ENCODE data around the gene HMCN1.

The HMCN1 gene

GRCh38 chr1:186094172-186094571, 360.0 kb downstream of the HMCN1 start:
- H3K27me3 ChIP-seq (ENCODE audit: low read length) = no peaks in the 10 kb centered on the region
- no peaks in the 10 kb centered on the region for H3K9me3 ChIP-seq (ENCODE audit: insufficient read depth, low read length)
- no peak overlapping the region for H3K4me3 ChIP-seq (ENCODE audit: insufficient read depth, low read length, poor library complexity, severe bottlenecking)
- H3K9me2 ChIP-seq (replicated peaks; ENCODE audit: insufficient read depth, low read length) = no peaks in the 10 kb centered on the region
- H2AFZ ChIP-seq (ENCODE audit: low read depth, low read length, severe bottlenecking) = no peak overlapping the region
- no peaks in the 10 kb centered on the region for H4K20me1 ChIP-seq (ENCODE audit: low read depth, low read length)
- no peaks in the 10 kb centered on the region for H3K79me2 ChIP-seq (ENCODE audit: insufficient read depth, low read length)
- H3K9ac ChIP-seq (ENCODE audit: low read length) = no peak overlapping the region
- no peak overlapping the region for H3K4me2 ChIP-seq (ENCODE audit: low read depth, low read length, poor library complexity, severe bottlenecking)
- no peaks in the 10 kb centered on the region for H3F3A ChIP-seq (ENCODE audit: insufficient read depth)
- no peak overlapping the region for H3K27ac ChIP-seq (ENCODE audit: low read depth, low read length)
- no peaks in the 10 kb centered on the region for H3K36me3 ChIP-seq (ENCODE audit: low read length)
- TF ChIP-seq EZH2phosphoT487 (conservative IDR thresholded peaks at IDR 0.05; ENCODE audit: low read length) (no peak), CTCF (IDR thresholded peaks at IDR 0.05; ENCODE audit: insufficient read depth, low read length, poor library complexity, severe bottlenecking) (no peak)

- no peaks in the 10 kb centered on the region for H3K79me2 ChIP-seq (ENCODE audit: insufficient read depth, low read length)
- no peak overlapping the region for H2AFZ ChIP-seq (ENCODE audit: low read depth, low read length, severe bottlenecking)
- H3K9ac ChIP-seq (ENCODE audit: low read length) = no peak overlapping the region
- H3K9me2 ChIP-seq (replicated peaks; ENCODE audit: insufficient read depth, low read length) = no peaks in the 10 kb centered on the region
- H3K36me3 ChIP-seq (ENCODE audit: low read length) = no peaks in the 10 kb centered on the region
- no peaks in the 10 kb centered on the region for H4K20me1 ChIP-seq (ENCODE audit: low read depth, low read length)
- H3K4me2 ChIP-seq (ENCODE audit: low read depth, low read length, poor library complexity, severe bottlenecking) = no peak overlapping the region
- no peak for TF ChIP-seq EZH2phosphoT487 (conservative IDR thresholded peaks at IDR 0.05; ENCODE audit: low read length)
- no peak for TF ChIP-seq CTCF (IDR thresholded peaks at IDR 0.05; ENCODE audit: insufficient read depth, low read length, poor library complexity, severe bottlenecking)
- H3K4me3 ChIP-seq (ENCODE audit: insufficient read depth, low read length, poor library complexity, severe bottlenecking) = no peak overlapping the region
- H3K27me3 ChIP-seq (ENCODE audit: low read length) = no peaks in the 10 kb centered on the region
- H3F3A ChIP-seq (ENCODE audit: insufficient read depth) = no peaks in the 10 kb centered on the region
- no peaks in the 10 kb centered on the region for H3K9me3 ChIP-seq (ENCODE audit: insufficient read depth, low read length)
- no peak overlapping the region for H3K27ac ChIP-seq (ENCODE audit: low read depth, low read length)
Observed at GRCh38 chr1:186099336-186100104, 365.3 kb downstream of the HMCN1 start.

- no peaks in the 10 kb centered on the region for H3K36me3 ChIP-seq (ENCODE audit: low read length)
- no peaks in the 10 kb centered on the region for H3K9me3 ChIP-seq (ENCODE audit: insufficient read depth, low read length)
- TF ChIP-seq EZH2phosphoT487 (conservative IDR thresholded peaks at IDR 0.05; ENCODE audit: low read length) (no peak), CTCF (IDR thresholded peaks at IDR 0.05; ENCODE audit: insufficient read depth, low read length, poor library complexity, severe bottlenecking) (no peak)
- H2AFZ ChIP-seq (ENCODE audit: low read depth, low read length, severe bottlenecking) = no peak overlapping the region
- H3F3A ChIP-seq (ENCODE audit: insufficient read depth) = no peaks in the 10 kb centered on the region
- H3K27me3 ChIP-seq (ENCODE audit: low read length) = no peaks in the 10 kb centered on the region
- H3K9me2 ChIP-seq (replicated peaks; ENCODE audit: insufficient read depth, low read length) = no peaks in the 10 kb centered on the region
- H3K79me2 ChIP-seq (ENCODE audit: insufficient read depth, low read length) = no peaks in the 10 kb centered on the region
- H3K9ac ChIP-seq (ENCODE audit: low read length) = no peak overlapping the region
- H4K20me1 ChIP-seq (ENCODE audit: low read depth, low read length) = no peaks in the 10 kb centered on the region
- H3K4me3 ChIP-seq (ENCODE audit: insufficient read depth, low read length, poor library complexity, severe bottlenecking) = no peak overlapping the region
- H3K27ac ChIP-seq (ENCODE audit: low read depth, low read length) = no peak overlapping the region
- no peak overlapping the region for H3K4me2 ChIP-seq (ENCODE audit: low read depth, low read length, poor library complexity, severe bottlenecking)
Observed at GRCh38 chr1:186102107-186102506, 367.9 kb downstream of the HMCN1 start.
